GM12891 (cell line): ENCODE data around the gene OGDHL.

Experiments used
- PAX5 ChIP-seq: IDR thresholded peaks from 2 replicates; pipeline ENCODE4 v1.6.1; 2011; ENCODE audit warnings: low read length, moderate library complexity, mild to moderate bottlenecking; ENCODE audit not compliant: insufficient read depth, severe bottlenecking
- POLR2A ChIP-seq: IDR thresholded peaks from 2 replicates; pipeline ENCODE4 v1.6.1; 2011; ENCODE audit warnings: low read depth, low read length, control low read depth
- POLR2AphosphoS5 ChIP-seq: IDR thresholded peaks from 2 replicates; pipeline ENCODE4 v1.6.1; 2011; ENCODE audit warnings: low read depth, low read length, control low read depth
- POU2F2 ChIP-seq: IDR thresholded peaks from 2 replicates; pipeline ENCODE4 v1.6.1; 2011; ENCODE audit warnings: low read depth, mild to moderate bottlenecking, control low read depth, low read length, moderate library complexity
- SPI1 ChIP-seq: IDR thresholded peaks from 2 replicates; pipeline ENCODE4 v1.6.1; 2011; ENCODE audit warnings: low read depth, low read length, control low read depth
- TAF1 ChIP-seq: IDR thresholded peaks from 2 replicates; pipeline ENCODE4 v1.6.1; 2011; ENCODE audit warnings: low read depth, low read length, control low read depth

DNA sequence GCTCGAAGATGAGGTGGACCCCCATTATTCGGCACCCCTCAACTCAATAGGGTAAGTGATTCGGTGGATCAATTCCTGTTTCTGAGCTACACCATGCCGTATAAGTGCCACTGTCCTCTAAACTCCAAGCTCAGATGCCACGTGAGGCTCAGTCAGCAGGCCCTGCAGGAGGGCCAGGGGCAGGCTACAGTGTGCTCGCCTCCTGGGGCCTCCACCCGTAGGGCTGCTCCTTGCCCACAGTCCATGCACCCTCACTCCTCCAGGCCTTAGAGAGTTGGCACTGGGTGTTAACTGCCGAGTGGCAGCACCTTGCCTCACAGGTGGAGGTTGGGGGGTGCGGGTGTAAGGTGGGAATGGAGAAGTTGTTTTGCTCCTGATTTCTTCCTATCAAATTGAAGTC lies 70.5 kb downstream of the OGDHL start:
- TF ChIP-seq POLR2A (no peak), POLR2AphosphoS5 (no peak), TAF1 (no peak), PAX5 (no peak), POU2F2 (no peak), SPI1 (no peak)
